NT2/D1 (cell line): Measurements from ENCODE around the gene CFAP97D1.

ENCODE experiments used
- SUZ12 ChIP-seq: IDR thresholded peaks from 2 replicates; pipeline ENCODE4 v1.6.1; 2011; ENCODE audit not compliant: insufficient read length, insufficient read depth; ENCODE audit errors: extremely low read depth
- YY1 ChIP-seq: IDR thresholded peaks from 2 replicates; pipeline ENCODE4 v1.6.1; 2011; ENCODE audit not compliant: insufficient read length, insufficient read depth

DNA sequence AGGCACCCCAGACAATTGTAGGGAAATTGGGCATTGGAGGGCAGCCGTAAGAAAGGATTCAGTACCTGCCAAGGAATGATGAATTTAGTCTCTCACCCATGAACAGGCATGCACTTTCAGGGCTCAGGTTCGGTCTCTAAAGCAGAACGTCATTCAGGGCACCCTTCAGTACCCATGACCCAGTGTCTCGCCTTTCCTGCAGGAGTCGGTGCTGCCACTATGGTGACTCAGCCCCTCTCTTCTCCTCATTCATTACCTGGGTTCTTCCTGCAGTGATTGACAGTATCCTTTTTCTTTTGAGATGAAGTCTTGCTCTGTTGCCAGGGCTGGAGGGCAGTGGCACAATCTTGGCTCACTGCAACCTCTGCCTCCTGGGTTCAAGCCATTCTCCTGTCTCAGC, 30.1 kb upstream of the CFAP97D1 start:
- TF ChIP-seq YY1 (no peak), SUZ12 (no peak)
